DOHH2 (cell line): ENCODE measurements around the gene PRRT1.

Experiments used
- CTCF ChIP-seq: fragments of 200-600 bp; sonication (generic); IDR thresholded peaks from one replicate; pipeline ENCODE4 v1.5.1; 2014; ENCODE audit warnings: antibody characterized with exemption, mild to moderate bottlenecking, low read depth, low read length; ENCODE audit not compliant: poor library complexity, severe bottlenecking
- EZH2phosphoT487 ChIP-seq: fragments of 200-600 bp; sonication (generic); IDR thresholded peaks from 2 replicates; pipeline ENCODE4 v1.6.1; 2017; ENCODE audit warnings: borderline replicate concordance, mild to moderate bottlenecking, antibody characterized with exemption, low read length, moderate library complexity, mixed read lengths

DNA sequence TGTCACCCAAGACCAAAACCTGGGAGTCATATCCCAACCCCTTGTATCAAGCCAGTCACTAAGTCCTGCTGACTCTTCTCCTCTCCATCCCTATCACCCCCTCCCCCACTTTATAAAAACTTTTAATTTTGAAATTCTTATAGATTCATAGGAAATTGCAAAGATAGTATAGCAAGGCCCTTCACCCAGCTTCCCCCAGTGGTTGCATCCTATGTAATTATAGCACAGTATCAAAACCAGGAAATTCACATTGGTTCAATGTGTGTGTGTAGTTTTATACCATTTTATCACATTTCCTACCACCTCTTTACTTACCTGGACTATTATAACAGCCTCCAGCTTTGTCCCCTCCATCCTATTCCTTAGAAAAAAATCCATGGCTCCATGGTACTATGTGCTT is 6.3 kb upstream of the PRRT1 start:
- TF ChIP-seq CTCF, result no peak
- TF ChIP-seq EZH2phosphoT487, result no peak
